HPDE6-E6E7 (cell line): ENCODE results near the gene ZNF155.
A peak's percentile ranks its signal among the peaks of the same experiment; 100 is the strongest.
"Not testable (repeated sequence)": the region's sequence is repeated elsewhere in the genome, so short reads cannot be mapped to it uniquely, and the experiment has no call there.

Experiments
- DNase-seq: peaks from one replicate; pipeline ENCODE4 v3.0.0; 2011; ENCODE audit warnings: missing footprints; ENCODE audit errors: extremely low spot score

Gene ZNF155

GRCh38 chr19:43983912-43984686 lies at the start of gene ZNF155:
ZNF155 (plus strand) TSS chr19:43984188; CDS start chr19:43988544, 4,356 bp downstream.
- peak; percentile 90 for DNase-seq

- DNase-seq = peak; percentile 94
Measured at GRCh38 chr19:43934985-43935708, 48.8 kb upstream of the ZNF155 start, which contains the start of gene ZNF45. ZNF45 (minus strand) TSS chr19:43935282; CDS start chr19:43922185, 13,097 bp downstream.

GRCh38 chr19:43936188-43936587 lies 47.8 kb upstream of the ZNF155 start:
- no peak for DNase-seq

GRCh38 chr19:43939557-43940260 lies 44.3 kb upstream of the ZNF155 start:
- DNase-seq = no peak

GRCh38 chr19:43940719-43941118 lies 43.3 kb upstream of the ZNF155 start:
- no peak for DNase-seq

- DNase-seq = no peak
Measured at GRCh38 chr19:43941209-43941608, 42.8 kb upstream of the ZNF155 start.

- not testable (repeated sequence) for DNase-seq
Measured at GRCh38 chr19:43947412-43947811, 36.6 kb upstream of the ZNF155 start.

GRCh38 chr19:43949803-43950202 lies 34.2 kb upstream of the ZNF155 start:
- not testable (repeated sequence) for DNase-seq

- peak; percentile 90 for DNase-seq
Measured at GRCh38 chr19:43950834-43951645, 32.9 kb upstream of the ZNF155 start, which contains the start of gene ZNF221. ZNF221 (plus strand) TSS chr19:43951228; CDS start chr19:43962727, 11,499 bp downstream.

- DNase-seq = no peak
Measured at GRCh38 chr19:43956827-43957226, 27.2 kb upstream of the ZNF155 start.

- DNase-seq = no peak
Measured at GRCh38 chr19:43957891-43958290, 26.1 kb upstream of the ZNF155 start.

GRCh38 chr19:43960411-43960810 lies 23.6 kb upstream of the ZNF155 start:
- DNase-seq = no peak

- no peak for DNase-seq
Measured at GRCh38 chr19:43966079-43966694, 17.8 kb upstream of the ZNF155 start.

GRCh38 chr19:43976732-43977131 lies 7.3 kb upstream of the ZNF155 start:
- DNase-seq = no peak

- DNase-seq = no peak
Measured at GRCh38 chr19:43983544-43983911, 460 bp upstream of the ZNF155 start.

- no peak for DNase-seq
Measured at GRCh38 chr19:43984687-43985000, 656 bp downstream of the ZNF155 start.

GRCh38 chr19:43997631-43998290 lies 13.8 kb downstream of the ZNF155 start:
- DNase-seq = no peak

- DNase-seq = no peak
Measured at GRCh38 chr19:44002212-44002565, 18.2 kb downstream of the ZNF155 start.

- peak; percentile 88 for DNase-seq
Measured at GRCh38 chr19:44002566-44003460, 18.8 kb downstream of the ZNF155 start, which contains the start of gene ZNF230. ZNF230 (plus strand) TSS chr19:44002957; CDS start chr19:44007079, 4,122 bp downstream.
